GM19043 (cell line): ENCODE results near the gene CRYBB1.
A peak's percentile ranks its signal among the peaks of the same experiment; 100 is the strongest.
"Not testable (repeated sequence)": the region's sequence is repeated elsewhere in the genome, so short reads cannot be mapped to it uniquely, and the experiment has no call there.

Experiments used
- ATAC-seq: cut with Tn5 transposase; IDR thresholded peaks from one replicate; pipeline ENCODE4 v1.9.1; 2021; ENCODE audit warnings: low read depth; ENCODE audit not compliant: unreplicated experiment

CRYBB1 gene

GRCh38 chr22:26642465-26643417 lies 24.9 kb upstream of the CRYBB1 start:
- no peak for ATAC-seq

GRCh38 chr22:26636296-26636695 lies 18.5 kb upstream of the CRYBB1 start:
- no peak for ATAC-seq

GRCh38 chr22:26635117-26635516 lies 17.3 kb upstream of the CRYBB1 start:
- ATAC-seq = no peak

- ATAC-seq = no peak
Measured at GRCh38 chr22:26634189-26634588, 16.4 kb upstream of the CRYBB1 start.

GRCh38 chr22:26632422-26633155 lies 14.8 kb upstream of the CRYBB1 start:
- ATAC-seq = no peak

- no peak for ATAC-seq
Measured at GRCh38 chr22:26631282-26631681, 13.5 kb upstream of the CRYBB1 start.

GRCh38 chr22:26629988-26630761 lies 12.3 kb upstream of the CRYBB1 start:
- no peak for ATAC-seq

GRCh38 chr22:26624803-26625202 lies 7.0 kb upstream of the CRYBB1 start:
- no peak for ATAC-seq

- no peak for ATAC-seq
Measured at GRCh38 chr22:26623984-26624383, 6.2 kb upstream of the CRYBB1 start.

- ATAC-seq = no peak
Measured at GRCh38 chr22:26621663-26622062, 3.8 kb upstream of the CRYBB1 start, which contains the start of gene CRYBA4. TSS of gene CRYBA4 (plus strand) at chr22:26621963. CDS start at chr22:26622597, 634 bp downstream.

- ATAC-seq = no peak
Measured at GRCh38 chr22:26620197-26620596, 2.4 kb upstream of the CRYBB1 start.

GRCh38 chr22:26619510-26619909 lies 1.7 kb upstream of the CRYBB1 start:
- ATAC-seq = no peak

- ATAC-seq = no peak
Measured at GRCh38 chr22:26618455-26618854, 628 bp upstream of the CRYBB1 start.

GRCh38 chr22:26616650-26617049 lies 1.2 kb downstream of the CRYBB1 start:
- ATAC-seq = no peak

- no peak for ATAC-seq
Measured at GRCh38 chr22:26615830-26616435, 1.9 kb downstream of the CRYBB1 start.

- ATAC-seq = peak; percentile 45
Measured at GRCh38 chr22:26615149-26615548, 2.7 kb downstream of the CRYBB1 start.

GRCh38 chr22:26614322-26614721 lies 3.5 kb downstream of the CRYBB1 start:
- no peak for ATAC-seq

- not testable (repeated sequence) for ATAC-seq
Measured at GRCh38 chr22:26613753-26614152, 4.1 kb downstream of the CRYBB1 start.

- no peak for ATAC-seq
Measured at GRCh38 chr22:26612652-26613051, 5.2 kb downstream of the CRYBB1 start.

- ATAC-seq = no peak
Measured at GRCh38 chr22:26610996-26611395, 6.8 kb downstream of the CRYBB1 start.
